Breast epithelium (tissue), 3 donors: ENCODE measurements around the gene FOXC2.

Experiments
- POLR2A ChIP-seq: fragments of 450-650 bp; IDR thresholded peaks from one replicate; pipeline ENCODE4 v1.6.1; 2016; ENCODE audit warnings: antibody characterized with exemption, mild to moderate bottlenecking, moderate library complexity
- POLR2AphosphoS5 ChIP-seq, 3 donors: sonication (generic); formaldehyde crosslinking; IDR thresholded peaks; one replicate each; pipeline ENCODE4 v1.6.1; 2017; ENCODE audit warnings: antibody characterized with exemption in 3 of 3
- TF ChIP-seq, protein P1 (sequence below), 3 donors: fragments of 450-650 bp; IDR thresholded peaks; one replicate each; pipeline ENCODE4 v1.5.1; 2016 to 2017; ENCODE audit warnings: antibody characterized with exemption in 3 of 3, mild to moderate bottlenecking in 3 of 3, moderate library complexity in 3 of 3

DNA sequence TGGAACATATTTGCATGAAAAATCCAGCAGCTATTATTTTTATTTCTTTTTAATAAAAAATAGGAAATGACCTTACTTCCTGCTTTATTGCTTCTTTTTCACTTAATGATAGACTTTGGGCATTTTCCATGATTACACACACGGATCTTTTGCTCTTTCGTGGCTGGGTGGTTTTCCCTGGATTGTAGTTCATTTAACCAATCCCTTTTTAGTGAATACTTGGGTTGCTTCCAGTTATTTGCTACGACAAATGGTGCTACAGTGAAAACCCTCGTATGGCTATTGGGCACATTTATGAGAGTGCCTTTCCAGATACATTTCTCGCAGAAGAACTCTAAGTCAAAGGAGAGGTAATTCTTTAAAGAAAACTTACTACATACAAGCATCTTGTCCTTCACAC is 50.3 kb downstream of the FOXC2 start:
- TF ChIP-seq, protein P1, sequence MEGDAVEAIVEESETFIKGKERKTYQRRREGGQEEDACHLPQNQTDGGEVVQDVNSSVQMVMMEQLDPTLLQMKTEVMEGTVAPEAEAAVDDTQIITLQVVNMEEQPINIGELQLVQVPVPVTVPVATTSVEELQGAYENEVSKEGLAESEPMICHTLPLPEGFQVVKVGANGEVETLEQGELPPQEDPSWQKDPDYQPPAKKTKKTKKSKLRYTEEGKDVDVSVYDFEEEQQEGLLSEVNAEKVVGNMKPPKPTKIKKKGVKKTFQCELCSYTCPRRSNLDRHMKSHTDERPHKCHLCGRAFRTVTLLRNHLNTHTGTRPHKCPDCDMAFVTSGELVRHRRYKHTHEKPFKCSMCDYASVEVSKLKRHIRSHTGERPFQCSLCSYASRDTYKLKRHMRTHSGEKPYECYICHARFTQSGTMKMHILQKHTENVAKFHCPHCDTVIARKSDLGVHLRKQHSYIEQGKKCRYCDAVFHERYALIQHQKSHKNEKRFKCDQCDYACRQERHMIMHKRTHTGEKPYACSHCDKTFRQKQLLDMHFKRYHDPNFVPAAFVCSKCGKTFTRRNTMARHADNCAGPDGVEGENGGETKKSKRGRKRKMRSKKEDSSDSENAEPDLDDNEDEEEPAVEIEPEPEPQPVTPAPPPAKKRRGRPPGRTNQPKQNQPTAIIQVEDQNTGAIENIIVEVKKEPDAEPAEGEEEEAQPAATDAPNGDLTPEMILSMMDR (IDR thresholded peaks at IDR 0.05), result no peak
- TF ChIP-seq POLR2A (no peak), POLR2AphosphoS5 (IDR thresholded peaks at IDR 0.05) (no peak)
